OCI-LY3 (cell line): ENCODE results near the gene AKAP17A.

Experiments used
- H2AFZ ChIP-seq: fragments of 200-600, 300-600 bp; shearing (Covaris generic); 2 replicates; pipeline ENCODE4 v1.6.0; 2014; ENCODE audit warnings: antibody characterized with exemption, low read depth, low read length
- H3K27ac ChIP-seq: fragments of 200-600, 300-600 bp; sonication (generic); 2 replicates; pipeline ENCODE4 v1.5.1; 2014; ENCODE audit warnings: mild to moderate bottlenecking, low read length, moderate library complexity, mixed read lengths
- H3K27me3 ChIP-seq: fragments of 200-600, 300-600 bp; sonication (generic); 2 replicates; pipeline ENCODE4 v1.6.1; 2014; ENCODE audit warnings: low read depth, low read length, mixed read lengths
- H3K36me3 ChIP-seq: fragments of 200-600, 300-600 bp; sonication (generic); replicated peaks from 2 replicates; pipeline ENCODE3; 2014; ENCODE audit warnings: low read depth, low read length, mixed read lengths
- H3K4me1 ChIP-seq: fragments of 300-600, 200-600 bp; sonication (generic); 2 replicates; pipeline ENCODE4 v1.6.1; 2014; ENCODE audit warnings: low read length, mixed read lengths
- H3K4me2 ChIP-seq: fragments of 200-600, 300-600 bp; sonication (generic); 2 replicates; pipeline ENCODE4 v1.6.1; 2014; ENCODE audit warnings: low read length, mixed read lengths
- H3K4me3 ChIP-seq: fragments of 300-600, 200-600 bp; sonication (generic); 2 replicates; pipeline ENCODE4 v1.5.1; 2014; ENCODE audit warnings: antibody characterized with exemption, mild to moderate bottlenecking, low read length, moderate library complexity
- H3K79me2 ChIP-seq: fragments of 300-600, 200-600 bp; shearing (Covaris generic); 2 replicates; pipeline ENCODE4 v1.6.1; 2014; ENCODE audit warnings: mild to moderate bottlenecking, low read length, mixed read lengths
- H3K9ac ChIP-seq: fragments of 300-600, 200-600 bp; shearing (Covaris generic); 2 replicates; pipeline ENCODE4 v1.6.0; 2014; ENCODE audit warnings: mild to moderate bottlenecking, low read length, moderate library complexity
- H3K9me3 ChIP-seq: fragments of 200-600, 300-600 bp; shearing (Covaris generic); 2 replicates; pipeline ENCODE4 v1.6.1; 2014; ENCODE audit warnings: low read length, mixed read lengths; ENCODE audit not compliant: insufficient read depth
- H4K20me1 ChIP-seq: fragments of 200-600, 300-600 bp; sonication (generic); 2 replicates; pipeline ENCODE4 v1.6.1; 2016; ENCODE audit warnings: low read length, mixed read lengths; ENCODE audit not compliant: insufficient read depth
- EZH2phosphoT487 ChIP-seq: fragments of 200-600 bp; shearing (Covaris generic); IDR thresholded peaks from 2 replicates; pipeline ENCODE4 v1.6.1; 2018; ENCODE audit warnings: antibody characterized with exemption, mixed run types, low read depth
- TF ChIP-seq, protein P1 (sequence below): fragments of 200-600, 300-600 bp; sonication (generic); IDR thresholded peaks from 2 replicates; pipeline ENCODE4 v1.5.1; 2014; ENCODE audit warnings: antibody characterized with exemption, low read length, low read depth

Gene AKAP17A

DNA sequence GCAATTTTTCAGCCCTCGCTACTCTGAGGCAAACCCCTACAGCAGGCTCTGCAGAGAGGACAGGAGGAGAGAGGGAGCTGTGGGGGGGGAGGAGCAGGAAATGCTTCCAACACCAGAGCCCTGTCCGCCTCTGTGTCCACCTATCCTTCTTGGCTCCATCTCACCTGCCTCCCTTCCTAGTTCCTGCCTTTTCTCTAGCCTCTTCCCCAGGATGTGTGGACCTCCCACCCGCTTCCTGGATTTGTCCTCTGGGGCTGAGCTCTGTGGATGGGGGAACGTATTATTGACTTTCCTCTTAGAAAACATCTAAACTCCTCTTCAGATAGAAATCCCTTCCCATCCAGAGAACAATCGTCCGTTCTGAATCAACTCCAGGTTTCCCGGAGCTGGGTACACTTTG lies 37.8 kb downstream of the AKAP17A start:
- H4K20me1 ChIP-seq = no peaks in the 10 kb centered on the region
- H3K9me3 ChIP-seq = no peaks in the 10 kb centered on the region
- H3K27me3 ChIP-seq = no peaks in the 10 kb centered on the region
- no peak overlapping the region for H3K4me2 ChIP-seq
- H3K36me3 ChIP-seq = no peaks in the 10 kb centered on the region
- H3K27ac ChIP-seq = no peak overlapping the region
- H3K4me1 ChIP-seq = no peaks in the 10 kb centered on the region
- H3K4me3 ChIP-seq = no peak overlapping the region
- TF ChIP-seq, protein P1, sequence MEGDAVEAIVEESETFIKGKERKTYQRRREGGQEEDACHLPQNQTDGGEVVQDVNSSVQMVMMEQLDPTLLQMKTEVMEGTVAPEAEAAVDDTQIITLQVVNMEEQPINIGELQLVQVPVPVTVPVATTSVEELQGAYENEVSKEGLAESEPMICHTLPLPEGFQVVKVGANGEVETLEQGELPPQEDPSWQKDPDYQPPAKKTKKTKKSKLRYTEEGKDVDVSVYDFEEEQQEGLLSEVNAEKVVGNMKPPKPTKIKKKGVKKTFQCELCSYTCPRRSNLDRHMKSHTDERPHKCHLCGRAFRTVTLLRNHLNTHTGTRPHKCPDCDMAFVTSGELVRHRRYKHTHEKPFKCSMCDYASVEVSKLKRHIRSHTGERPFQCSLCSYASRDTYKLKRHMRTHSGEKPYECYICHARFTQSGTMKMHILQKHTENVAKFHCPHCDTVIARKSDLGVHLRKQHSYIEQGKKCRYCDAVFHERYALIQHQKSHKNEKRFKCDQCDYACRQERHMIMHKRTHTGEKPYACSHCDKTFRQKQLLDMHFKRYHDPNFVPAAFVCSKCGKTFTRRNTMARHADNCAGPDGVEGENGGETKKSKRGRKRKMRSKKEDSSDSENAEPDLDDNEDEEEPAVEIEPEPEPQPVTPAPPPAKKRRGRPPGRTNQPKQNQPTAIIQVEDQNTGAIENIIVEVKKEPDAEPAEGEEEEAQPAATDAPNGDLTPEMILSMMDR = no peak
- TF ChIP-seq EZH2phosphoT487 = no peak
- no peak overlapping the region for H3K9ac ChIP-seq
- H3K79me2 ChIP-seq = no peaks in the 10 kb centered on the region
- H2AFZ ChIP-seq = no peak overlapping the region

DNA sequence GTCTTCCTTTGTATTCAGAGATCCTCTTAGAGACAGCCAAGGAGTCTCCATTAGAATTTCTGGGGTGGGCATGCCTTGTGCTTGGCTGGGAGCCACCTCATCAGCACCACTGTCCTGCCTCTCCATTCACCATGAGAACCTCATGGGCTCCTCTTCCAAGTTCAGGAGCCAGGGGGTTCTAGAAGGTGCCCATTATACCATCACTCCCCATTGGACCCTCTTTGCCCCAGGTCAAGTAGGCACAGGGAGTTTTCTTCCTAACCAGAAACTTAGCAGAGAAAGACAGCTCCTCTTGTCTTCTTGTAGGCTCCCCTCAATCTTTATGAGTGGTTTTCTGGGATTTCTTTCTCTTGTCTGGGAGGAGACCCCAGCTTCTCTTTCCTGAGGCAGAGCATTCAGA lies 54.6 kb downstream of the AKAP17A start:
- peaks cover 4% of the 10 kb centered on the region; the same call in 1 of the 2 replicates for H3K4me1 ChIP-seq
- TF ChIP-seq, protein P1 = no peak
- TF ChIP-seq EZH2phosphoT487 = no peak
- H3K9ac ChIP-seq = no peak overlapping the region
- H3K36me3 ChIP-seq = peaks cover 15% of the 10 kb centered on the region
- no peak overlapping the region for H3K4me3 ChIP-seq
- H3K4me2 ChIP-seq = no peak overlapping the region
- peaks cover 12% of the 10 kb centered on the region; the same call in 1 of the 2 replicates for H3K9me3 ChIP-seq
- no peak overlapping the region for H3K27ac ChIP-seq
- 0 out of 2 replicates have a peak, but pooled peaks cover 2% of the 10 kb centered on the region for H3K27me3 ChIP-seq
- no peak overlapping the region for H2AFZ ChIP-seq
- H4K20me1 ChIP-seq = no peaks in the 10 kb centered on the region
- H3K79me2 ChIP-seq = no peaks in the 10 kb centered on the region

DNA sequence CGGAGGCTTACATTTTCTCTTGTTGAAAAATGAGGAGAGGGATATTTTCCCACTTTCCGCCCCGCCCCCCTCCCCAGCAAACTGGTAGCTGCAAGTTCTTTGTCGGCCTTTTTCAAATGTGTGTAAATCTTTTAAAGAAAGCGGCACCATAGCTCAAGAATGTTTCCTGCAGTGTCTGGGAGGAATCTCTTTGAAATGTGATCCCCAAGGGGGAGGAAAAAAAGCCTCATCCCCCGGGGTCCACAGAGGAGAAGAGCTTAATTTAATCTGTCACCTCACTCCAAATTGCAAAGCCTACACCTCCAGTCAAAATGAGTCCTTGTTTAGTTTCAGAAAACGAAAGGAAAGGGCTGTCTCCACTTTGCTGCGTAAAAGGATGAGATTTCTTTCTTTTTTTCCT lies 58.2 kb downstream of the AKAP17A start:
- H3K9me3 ChIP-seq = peaks cover 12% of the 10 kb centered on the region; the same call in 1 of the 2 replicates
- H3K79me2 ChIP-seq = no peaks in the 10 kb centered on the region
- H3K9ac ChIP-seq = no peak overlapping the region
- no peaks in the 10 kb centered on the region for H4K20me1 ChIP-seq
- TF ChIP-seq, protein P1 = no peak
- no peak for TF ChIP-seq EZH2phosphoT487
- no peak overlapping the region for H3K4me2 ChIP-seq
- H3K27me3 ChIP-seq = 0 out of 2 replicates have a peak, but pooled peaks cover 2% of the 10 kb centered on the region
- H2AFZ ChIP-seq = no peak overlapping the region
- peaks cover 10% of the 10 kb centered on the region for H3K4me1 ChIP-seq
- no peak overlapping the region for H3K4me3 ChIP-seq
- peaks cover 13% of the 10 kb centered on the region for H3K36me3 ChIP-seq
- H3K27ac ChIP-seq = no peak overlapping the region
